Stimulated activated CD8-positive, alpha-beta memory T cell treated with anti-CD3 and anti-CD28 coated beads, Interleukin-2, amount 100 ng/mL, for 1 hour (primary cell): ENCODE measurements around the gene RNPC3.
"Not testable (repeated sequence)": the region's sequence is repeated elsewhere in the genome, so short reads cannot be mapped to it uniquely, and the experiment has no call there.

Source experiments
- DNase-seq, 2 donors: peaks; one replicate each; pipeline ENCODE4 v3.0.0-alpha.2; 2020; ENCODE audit warnings: low read depth in 2 of 2

Gene RNPC3

DNA sequence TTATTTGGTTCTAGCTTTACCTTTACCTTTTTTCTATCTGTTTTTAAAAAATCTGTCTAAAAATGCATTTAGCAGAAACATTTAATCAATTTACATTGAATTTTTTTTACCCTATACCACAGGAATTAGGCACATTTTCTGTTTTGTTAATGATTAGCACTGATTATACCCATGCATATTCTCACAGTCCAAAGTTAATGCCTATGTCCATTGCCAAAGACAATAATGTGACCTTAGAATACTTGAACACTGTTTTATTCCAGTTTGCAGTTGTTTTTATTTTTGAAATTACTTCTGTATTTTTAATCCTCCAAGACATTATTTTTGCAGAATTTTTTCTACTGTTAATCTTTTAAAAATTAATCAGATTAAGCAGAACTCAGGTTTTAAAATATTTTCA is 34.9 kb downstream of the RNPC3 start:
- DNase-seq, result no peak

DNA sequence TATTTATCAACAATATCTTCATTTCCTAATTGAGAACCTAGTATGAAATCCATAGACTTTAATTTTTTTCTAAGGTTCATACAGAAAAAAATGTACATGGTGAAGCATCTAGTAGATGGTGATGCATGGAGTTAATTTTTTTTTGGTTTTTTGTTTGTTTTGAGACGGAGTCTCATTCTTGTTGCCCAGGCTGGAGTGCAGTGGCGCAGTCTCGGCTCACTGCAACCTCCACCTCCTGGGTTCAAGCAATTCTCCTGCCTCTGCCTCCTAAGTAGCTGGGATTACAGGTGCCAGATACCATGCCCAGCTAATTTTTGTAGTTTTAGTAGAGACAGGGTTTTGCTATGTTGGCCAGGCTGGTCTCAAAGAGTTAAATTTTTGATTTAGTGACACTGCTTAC is 35.6 kb downstream of the RNPC3 start:
- DNase-seq, result not testable (repeated sequence)

DNA sequence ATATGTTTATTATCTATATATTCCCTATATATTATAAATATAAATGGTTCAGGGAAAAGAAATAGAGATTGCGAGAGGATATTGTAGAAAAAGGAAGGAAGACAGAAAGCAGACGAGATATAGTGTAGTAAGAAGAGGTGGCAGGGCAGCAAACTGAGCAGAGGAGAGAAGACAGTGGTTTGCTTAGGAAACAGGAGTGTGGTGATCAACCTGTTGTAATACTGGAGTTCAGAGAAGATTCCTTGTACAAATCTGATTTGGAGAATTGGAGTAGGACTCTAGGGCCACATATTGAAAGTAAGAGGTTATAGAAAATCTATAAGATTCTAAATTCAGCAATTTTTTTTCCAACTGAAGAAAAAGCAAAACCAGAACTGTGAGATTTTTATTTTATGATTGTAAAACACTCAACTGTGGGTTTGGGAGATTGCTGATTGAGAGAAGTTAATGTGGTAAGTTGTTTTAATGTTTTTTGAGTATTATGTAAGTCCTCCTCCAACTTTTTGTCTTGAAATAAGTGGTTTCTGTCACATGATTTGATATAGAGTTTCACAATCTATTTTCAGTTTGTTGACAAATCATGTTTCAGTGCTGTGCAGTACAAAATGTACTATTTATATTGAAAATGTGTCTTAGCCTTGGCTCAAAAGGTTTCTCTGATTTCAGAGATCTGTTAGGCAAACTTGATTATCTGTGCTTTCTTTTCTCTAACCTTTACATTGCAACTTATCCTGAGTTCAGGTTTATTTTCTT is 36.3 kb downstream of the RNPC3 start:
- DNase-seq, result no peak

DNA sequence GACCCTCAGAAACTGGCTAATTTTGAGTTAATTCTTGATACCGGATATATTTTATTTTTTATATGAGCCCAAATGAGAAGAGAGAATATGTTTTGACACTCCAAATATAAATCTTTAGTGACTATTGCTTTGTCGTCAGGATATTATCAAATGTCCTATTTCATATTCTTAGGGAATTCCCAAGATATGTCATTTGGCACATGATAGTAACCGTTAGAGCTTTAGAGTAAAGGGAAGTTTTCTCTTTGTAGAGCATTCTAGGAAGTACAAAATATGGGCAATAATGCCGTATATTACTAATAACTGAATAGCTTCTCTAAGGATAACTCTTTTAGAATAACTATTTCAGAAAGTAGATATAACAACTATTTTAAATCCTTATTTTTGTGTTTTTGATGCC is 37.6 kb downstream of the RNPC3 start:
- DNase-seq, result no peak

DNA sequence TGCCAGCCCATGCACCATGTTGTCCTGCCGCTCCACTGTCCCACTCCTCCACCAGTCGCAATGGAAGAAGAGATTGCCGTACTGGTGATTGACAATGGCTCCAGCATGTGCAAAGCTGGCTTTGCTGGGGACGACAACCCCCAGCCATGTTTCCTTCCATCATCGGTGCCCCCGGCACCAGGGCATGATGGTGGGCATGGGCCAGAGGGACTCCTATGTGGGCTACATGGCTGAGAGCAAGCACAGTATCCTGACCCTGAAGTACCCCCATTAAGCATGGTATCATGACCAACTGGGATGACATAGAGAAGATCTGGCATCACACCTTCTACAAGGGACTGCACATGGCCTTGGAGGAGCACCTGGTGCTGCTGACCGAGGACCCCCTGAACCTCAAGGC is 44.0 kb downstream of the RNPC3 start:
- no peak for DNase-seq

DNA sequence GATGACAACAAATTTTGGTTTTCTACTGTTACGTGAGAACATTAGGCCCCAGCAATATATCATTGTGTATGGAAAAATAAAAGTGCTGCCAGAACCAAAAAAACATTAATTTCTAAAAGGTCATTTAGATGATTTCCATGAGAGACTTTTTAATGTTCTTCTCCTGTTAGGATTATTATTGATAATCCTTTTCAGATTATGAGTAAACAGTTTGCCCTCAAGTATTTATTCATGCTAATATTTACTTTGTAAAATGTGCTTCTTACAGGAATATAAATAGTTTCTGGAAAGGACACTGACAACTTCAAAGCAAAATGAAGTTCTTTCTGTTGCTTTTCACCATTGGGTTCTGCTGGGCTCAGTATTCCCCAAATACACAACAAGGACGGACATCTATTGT is 45.8 kb downstream of the RNPC3 start, which contains the start of gene AMY2B:
Gene AMY2B, plus strand, starts transcription at position 301 of the 400 bp plus-strand sequence. Its CDS starts 14 bp downstream, at position 315.
- not testable (repeated sequence) for DNase-seq

DNA sequence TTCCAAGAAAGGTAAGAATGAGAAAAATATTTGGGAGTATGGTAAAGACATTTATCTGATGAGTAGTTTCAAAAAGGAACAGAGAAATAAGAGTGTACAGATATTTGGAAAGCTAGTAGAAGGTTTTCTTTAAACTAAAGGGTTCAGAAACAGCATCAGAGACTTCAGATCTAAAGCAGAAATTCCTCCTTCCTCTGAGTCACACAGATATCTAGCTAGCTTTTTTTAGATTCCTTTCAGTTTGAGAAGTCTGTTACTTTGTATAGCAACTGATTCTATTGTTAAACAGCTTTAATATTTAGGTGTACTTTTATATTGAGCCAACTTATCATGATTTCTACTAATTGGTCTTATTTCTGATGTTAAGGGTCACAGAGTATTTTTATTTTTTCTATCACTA is 50.6 kb downstream of the RNPC3 start:
- DNase-seq, result no peak

DNA sequence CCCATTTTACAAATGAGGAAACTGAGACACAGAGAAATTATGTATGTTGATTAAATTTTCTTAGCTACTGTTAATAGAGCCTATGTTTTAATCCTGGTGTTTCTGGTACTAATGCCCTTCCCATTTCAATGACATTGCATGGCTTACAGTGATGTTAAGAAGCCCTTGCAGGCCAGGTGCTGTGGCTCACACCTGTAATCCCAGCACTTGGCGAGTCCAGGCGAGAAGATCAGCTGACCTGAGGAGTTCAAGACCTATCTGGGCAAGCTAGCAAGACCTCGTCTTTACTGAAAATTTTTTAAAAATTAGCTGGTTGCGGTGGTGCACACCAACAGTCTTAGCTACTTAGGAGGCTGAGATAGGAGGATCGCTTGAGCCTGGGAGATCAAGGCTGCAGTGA is 51.3 kb downstream of the RNPC3 start:
- DNase-seq, result not testable (repeated sequence)

DNA sequence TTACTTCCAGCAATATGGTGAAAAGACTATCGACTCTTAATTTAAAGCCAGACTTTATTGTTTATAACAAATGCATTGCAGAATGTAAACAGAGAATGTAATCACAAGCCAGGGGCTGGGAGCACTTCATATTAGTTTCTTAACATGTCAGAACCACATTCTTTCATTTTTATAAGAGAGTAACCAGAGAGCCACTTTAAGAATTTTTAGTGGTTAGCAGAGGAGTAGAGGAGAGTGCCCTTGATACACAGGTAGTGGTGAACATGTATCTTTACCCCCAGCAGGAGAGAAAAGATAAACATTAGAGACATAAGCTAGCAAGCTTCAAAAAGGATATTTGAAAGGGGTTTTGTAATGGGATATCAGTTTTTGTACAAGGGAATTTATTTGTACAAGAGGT is 57.0 kb downstream of the RNPC3 start:
- DNase-seq, result no peak

DNA sequence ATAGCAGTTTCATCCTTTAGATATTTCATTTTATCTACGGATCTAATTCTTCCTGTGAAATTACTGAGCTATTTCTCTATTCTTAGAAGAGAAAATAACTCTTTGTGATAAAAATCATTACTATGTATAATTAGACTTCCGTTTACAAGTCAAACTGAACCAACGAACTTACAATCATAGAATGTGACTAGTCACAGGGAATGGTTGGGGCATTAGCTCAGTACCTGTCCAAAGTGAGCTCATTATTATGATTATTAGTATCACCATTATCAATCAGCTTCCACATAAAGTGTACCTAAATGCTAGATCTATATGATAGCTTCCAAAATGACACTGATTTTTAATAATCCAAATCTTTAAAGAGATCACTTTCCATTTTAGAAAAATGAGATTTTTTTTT is 58.4 kb downstream of the RNPC3 start:
- DNase-seq, result no peak

DNA sequence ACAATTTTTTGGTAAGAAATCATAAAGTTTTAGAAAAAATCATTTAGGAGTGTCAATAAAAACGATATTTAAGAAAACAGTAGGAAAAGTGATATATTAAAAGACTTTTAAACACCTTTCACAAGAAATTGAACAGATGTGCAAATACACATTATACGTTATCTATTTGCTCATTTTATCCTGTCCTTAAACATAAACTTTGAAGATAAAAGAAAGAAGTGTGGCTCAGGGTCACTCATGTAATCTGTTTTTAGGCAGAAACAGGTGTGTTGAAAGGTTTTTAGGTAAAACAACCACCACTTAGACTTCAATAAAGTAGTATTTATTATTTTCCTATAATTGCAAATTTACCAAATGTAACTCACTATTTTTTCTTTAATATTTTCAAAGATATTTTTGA is 59.0 kb downstream of the RNPC3 start:
- DNase-seq, result no peak

DNA sequence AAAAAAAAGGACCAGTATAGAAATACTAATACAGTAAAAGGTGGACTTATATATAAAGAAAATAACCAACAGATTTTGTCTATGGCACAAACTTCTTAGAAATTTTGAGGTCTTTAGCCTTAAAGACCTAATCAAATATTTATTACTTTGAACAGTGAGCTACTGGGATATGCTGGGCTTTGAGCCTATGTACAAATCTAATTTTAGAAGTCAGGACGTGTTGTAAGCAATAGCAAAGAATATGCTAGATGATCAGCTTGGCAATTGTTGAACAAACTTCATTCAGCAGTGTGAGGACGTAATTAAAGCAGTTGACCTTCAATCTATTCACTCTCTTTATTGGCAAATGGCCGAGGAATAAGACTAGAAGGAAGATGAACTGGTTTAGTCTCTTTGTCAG is 77.2 kb downstream of the RNPC3 start:
- not testable (repeated sequence) for DNase-seq
